Measurements from ENCODE around the gene GRM7. TPM values are rescaled to one million over a fixed set of nuclear protein-coding genes. Genes with fewer than 3 reads are reported as not detected.

The GRM7 gene
- total RNA-seq, 2 experiments from 2014 or later = not detected

DNA sequence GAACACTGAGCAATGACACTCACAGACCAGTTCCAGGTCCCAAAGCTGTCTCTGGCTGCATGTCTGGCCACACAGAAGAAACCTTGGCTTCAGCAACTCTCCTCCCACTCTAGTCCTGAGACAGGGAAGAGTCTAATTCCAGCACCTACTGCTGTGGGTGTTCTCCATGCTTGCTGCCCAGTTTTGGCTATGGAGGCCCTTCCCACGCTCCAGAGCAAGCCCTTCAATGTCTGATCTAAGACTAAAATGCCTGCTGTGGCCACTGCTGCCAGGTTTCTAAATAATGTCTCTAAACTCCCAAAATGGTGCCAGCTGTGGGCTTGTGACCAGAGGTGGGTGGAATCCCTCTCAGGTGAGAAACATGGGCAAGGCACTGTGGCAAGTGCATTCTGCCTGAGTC lies 531.3 kb downstream of the GRM7 start:
- ChIA-PET CTCF (no interaction called here), POLR2A (no interaction called here)
- no peak overlapping the region for H3K27ac Mint-ChIP-seq
- DNase-seq (no peak), ATAC-seq (ENCODE audit: poor library complexity) (no peak)
- Histone ChIP-seq H3K4me1 (ENCODE audit: insufficient read depth, low read length) (no peaks in the 10 kb centered on the region), H3K9me3 (ENCODE audit: control insufficient read depth in 1 of 2, insufficient read depth in 1 of 2, low read length in 2 of 2) (peaks cover 0 to 11% of the 10 kb centered on the region in 2 experiments), H3K27ac (ENCODE audit: low read depth in 1 of 2, low read length in 2 of 2) (no peak overlapping the region), H3K36me3 (ENCODE audit: insufficient read depth, low read length) (no peaks in the 10 kb centered on the region), H3K27me3 (ENCODE audit: control insufficient read depth in 1 of 2, insufficient read depth in 2 of 2, low read length in 2 of 2) (no peaks in the 10 kb centered on the region), H3K4me3 (ENCODE audit: low read length) (no peak overlapping the region)
- H3K9me3 Mint-ChIP-seq = peaks cover 5% of the 10 kb centered on the region
- H3K36me3 Mint-ChIP-seq (ENCODE audit: low read depth) = no peaks in the 10 kb centered on the region
- no peaks in the 10 kb centered on the region for H3K4me1 Mint-ChIP-seq (ENCODE audit: low read depth)
- intact Hi-C loops (cut with DNase I, micrococcal nuclease) = no loop called here
- no peaks in the 10 kb centered on the region for H3K27me3 Mint-ChIP-seq
- TF ChIP-seq, protein P1, sequence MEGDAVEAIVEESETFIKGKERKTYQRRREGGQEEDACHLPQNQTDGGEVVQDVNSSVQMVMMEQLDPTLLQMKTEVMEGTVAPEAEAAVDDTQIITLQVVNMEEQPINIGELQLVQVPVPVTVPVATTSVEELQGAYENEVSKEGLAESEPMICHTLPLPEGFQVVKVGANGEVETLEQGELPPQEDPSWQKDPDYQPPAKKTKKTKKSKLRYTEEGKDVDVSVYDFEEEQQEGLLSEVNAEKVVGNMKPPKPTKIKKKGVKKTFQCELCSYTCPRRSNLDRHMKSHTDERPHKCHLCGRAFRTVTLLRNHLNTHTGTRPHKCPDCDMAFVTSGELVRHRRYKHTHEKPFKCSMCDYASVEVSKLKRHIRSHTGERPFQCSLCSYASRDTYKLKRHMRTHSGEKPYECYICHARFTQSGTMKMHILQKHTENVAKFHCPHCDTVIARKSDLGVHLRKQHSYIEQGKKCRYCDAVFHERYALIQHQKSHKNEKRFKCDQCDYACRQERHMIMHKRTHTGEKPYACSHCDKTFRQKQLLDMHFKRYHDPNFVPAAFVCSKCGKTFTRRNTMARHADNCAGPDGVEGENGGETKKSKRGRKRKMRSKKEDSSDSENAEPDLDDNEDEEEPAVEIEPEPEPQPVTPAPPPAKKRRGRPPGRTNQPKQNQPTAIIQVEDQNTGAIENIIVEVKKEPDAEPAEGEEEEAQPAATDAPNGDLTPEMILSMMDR (IDR thresholded peaks at IDR 0.05) = no peak
- no peak overlapping the region for H3K4me3 Mint-ChIP-seq

DNA sequence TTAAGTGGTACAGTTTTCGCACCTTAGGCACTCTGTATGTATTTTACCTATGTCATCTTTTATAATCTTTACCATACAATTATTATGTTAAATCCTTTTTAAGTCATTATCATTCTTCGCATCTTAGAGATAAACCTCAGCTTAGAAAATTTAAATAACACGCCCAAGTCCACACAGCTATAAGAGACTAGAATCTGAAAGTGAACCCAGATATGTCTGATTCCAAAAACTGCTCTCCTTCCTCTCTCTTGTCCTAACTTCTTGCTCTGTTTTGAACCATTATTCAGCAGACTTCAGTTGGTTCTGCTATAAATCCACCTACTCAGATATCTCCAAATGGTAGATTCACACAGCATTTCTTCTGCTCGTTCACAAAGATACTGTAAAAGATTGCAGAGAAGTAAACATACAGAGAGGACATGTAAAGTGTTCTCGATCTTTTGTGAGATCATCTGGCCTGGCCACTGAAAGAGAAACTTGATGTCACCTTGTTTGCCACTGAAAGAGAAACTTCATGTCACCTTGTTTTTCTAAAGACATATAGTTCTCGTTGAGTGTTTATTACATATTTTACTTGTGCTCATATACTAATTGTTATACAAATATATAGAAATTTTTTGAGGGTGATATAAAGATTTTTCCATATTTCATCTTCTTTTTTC lies 533.2 kb downstream of the GRM7 start:
- no peaks in the 10 kb centered on the region for H3K4me1 ChIP-seq (ENCODE audit: insufficient read depth, low read length)
- ChIA-PET POLR2A (no interaction called here), CTCF (no interaction called here)
- no peak overlapping the region for H3K27ac ChIP-seq (ENCODE audit: low read depth in 1 of 2, low read length in 2 of 2)
- TF ChIP-seq, protein P1 (IDR thresholded peaks at IDR 0.05) = no peak
- H3K4me3 ChIP-seq (ENCODE audit: low read length) = no peak overlapping the region
- peaks cover 2% of the 10 kb centered on the region for H3K9me3 Mint-ChIP-seq
- no peaks in the 10 kb centered on the region for H3K27me3 ChIP-seq (ENCODE audit: control insufficient read depth in 1 of 2, insufficient read depth in 2 of 2, low read length in 2 of 2)
- H3K9me3 ChIP-seq (ENCODE audit: control insufficient read depth in 1 of 2, insufficient read depth in 1 of 2, low read length in 2 of 2) = peaks cover 0 to 11% of the 10 kb centered on the region in 2 experiments
- H3K36me3 ChIP-seq (ENCODE audit: insufficient read depth, low read length) = no peaks in the 10 kb centered on the region
- DNase-seq = no peak
- ATAC-seq (ENCODE audit: poor library complexity) = no peak
- H3K27ac Mint-ChIP-seq = no peak overlapping the region
- no peaks in the 10 kb centered on the region for H3K36me3 Mint-ChIP-seq (ENCODE audit: low read depth)
- intact Hi-C loops (cut with DNase I, micrococcal nuclease) = no loop called here
- H3K4me1 Mint-ChIP-seq (ENCODE audit: low read depth) = no peaks in the 10 kb centered on the region
- no peaks in the 10 kb centered on the region for H3K27me3 Mint-ChIP-seq
- no peak overlapping the region for H3K4me3 Mint-ChIP-seq

DNA sequence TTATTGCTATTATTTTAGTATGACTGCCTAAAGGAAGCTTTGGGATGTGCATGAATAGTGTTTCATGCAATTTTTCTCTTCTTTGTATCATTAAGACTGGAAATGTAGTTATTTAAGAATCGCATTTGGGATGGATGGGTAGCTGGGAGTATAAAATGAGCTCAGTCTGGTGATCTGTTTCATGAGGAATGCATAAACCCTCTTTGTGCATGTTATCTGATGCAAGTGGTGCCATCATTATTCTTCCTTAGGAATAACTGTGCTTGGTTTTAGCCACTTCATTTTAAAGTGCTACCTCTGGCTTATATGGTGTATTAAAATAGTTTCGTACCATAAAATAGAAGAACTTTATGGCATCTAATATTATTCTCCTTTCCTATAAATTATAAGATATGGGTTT lies 535.6 kb downstream of the GRM7 start:
- CTCF ChIA-PET = no interaction called here

More for the DNA sequence above, 535.6 kb downstream of the GRM7 start:
- Histone ChIP-seq H3K27ac (ENCODE audit: low read depth in 1 of 2, low read length in 2 of 2) (no peak overlapping the region), H3K4me3 (ENCODE audit: low read length) (no peak overlapping the region), H3K27me3 (ENCODE audit: control insufficient read depth in 1 of 2, insufficient read depth in 2 of 2, low read length in 2 of 2) (no peaks in the 10 kb centered on the region), H3K4me1 (ENCODE audit: insufficient read depth, low read length) (no peaks in the 10 kb centered on the region), H3K36me3 (ENCODE audit: insufficient read depth, low read length) (no peaks in the 10 kb centered on the region), H3K9me3 (ENCODE audit: control insufficient read depth in 1 of 2, insufficient read depth in 1 of 2, low read length in 2 of 2) (peaks cover 0 to 11% of the 10 kb centered on the region in 2 experiments)
- no peak for DNase-seq
- TF ChIP-seq, protein P1 (IDR thresholded peaks at IDR 0.05) = no peak
- Mint-ChIP-seq H3K27ac (no peak overlapping the region), H3K36me3 (ENCODE audit: low read depth) (no peaks in the 10 kb centered on the region), H3K27me3 (no peaks in the 10 kb centered on the region), H3K4me1 (ENCODE audit: low read depth) (no peaks in the 10 kb centered on the region), H3K4me3 (no peak overlapping the region), H3K9me3 (peaks cover 2% of the 10 kb centered on the region)
- ATAC-seq (ENCODE audit: poor library complexity) = no peak
- intact Hi-C loops (cut with DNase I, micrococcal nuclease) = loop anchor here in 1 of 2 experiments (1.0 kb wide), 1 partner anchor 24 kb away; no protein-coding TSS in a partner anchor
- POLR2A ChIA-PET = no interaction called here
